Hematopoietic multipotent progenitor cell treated with erythropoietin and hydrocortisone succinate and interleukin-3 and kit ligand, for 8 days (in vitro differentiated cells): ENCODE measurements around the gene P2RY4.
"Not testable (repeated sequence)": the region's sequence is repeated elsewhere in the genome, so short reads cannot be mapped to it uniquely, and the experiment has no call there.

Source experiments
- DNase-seq: peaks from one replicate; pipeline ENCODE4 v3.0.0-alpha.2; 2015

The P2RY4 gene

DNA sequence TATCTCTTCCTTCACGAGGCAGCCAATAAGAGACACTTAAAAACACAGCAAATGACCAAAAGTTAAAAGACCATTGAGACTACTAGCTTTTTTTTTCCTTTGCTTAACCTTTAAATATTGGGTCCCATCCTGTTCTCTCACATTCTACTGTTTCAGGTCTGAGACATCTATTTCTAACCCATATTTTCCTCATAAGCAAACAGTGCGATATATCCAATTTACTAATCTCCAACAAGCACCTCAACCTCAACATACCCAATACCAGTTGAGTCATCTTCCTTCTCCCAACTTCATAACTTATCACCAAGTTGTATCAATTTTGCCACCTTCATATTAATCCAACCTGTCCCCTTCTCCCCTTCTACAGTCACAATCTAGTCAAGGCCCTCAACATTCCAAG is 18.5 kb downstream of the P2RY4 start:
- DNase-seq, result no peak

DNA sequence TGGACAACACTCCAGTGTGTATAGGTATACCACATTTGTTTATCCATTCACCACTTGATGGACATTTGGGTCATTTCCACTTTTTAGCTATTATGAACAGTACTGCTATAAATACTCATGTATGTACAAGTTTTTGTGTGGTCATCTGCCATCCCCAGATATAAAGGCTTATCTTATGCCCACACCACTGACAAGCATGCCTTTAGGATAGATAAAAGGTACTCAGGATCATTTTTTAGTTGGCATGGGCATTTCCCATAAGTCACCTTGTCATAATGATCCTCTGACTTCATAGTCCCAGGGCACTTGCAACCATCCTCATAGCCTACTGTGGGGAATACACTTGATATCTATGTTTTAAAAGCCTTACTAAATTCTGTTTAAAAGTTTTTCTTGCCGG is 19.3 kb downstream of the P2RY4 start:
- peak; percentile 70 for DNase-seq

DNA sequence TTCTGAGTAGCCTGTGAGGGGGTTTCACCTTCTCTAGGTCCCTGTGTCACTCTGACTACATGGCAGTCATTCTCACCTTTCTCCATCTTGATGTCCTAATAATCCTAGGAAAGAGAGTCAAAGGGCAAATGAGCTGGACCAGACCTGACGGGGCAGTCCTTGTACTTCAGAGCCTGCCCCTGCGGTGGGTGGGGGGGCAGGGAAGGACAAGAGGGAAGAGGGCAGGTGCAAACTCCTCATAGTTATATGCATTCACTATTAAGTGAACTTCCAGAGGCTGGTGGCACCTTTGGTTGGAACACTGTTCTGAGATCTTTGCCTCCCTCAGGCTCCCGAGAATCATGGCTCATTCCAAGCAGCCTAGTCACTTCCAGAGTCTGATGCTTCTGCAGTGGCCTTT is 25.6 kb downstream of the P2RY4 start, which contains the start of gene AWAT1:
AWAT1 (plus strand) TSS at position 301 of the 400 bp plus-strand sequence; CDS start at position 342, 41 bp downstream.
- no peak for DNase-seq

DNA sequence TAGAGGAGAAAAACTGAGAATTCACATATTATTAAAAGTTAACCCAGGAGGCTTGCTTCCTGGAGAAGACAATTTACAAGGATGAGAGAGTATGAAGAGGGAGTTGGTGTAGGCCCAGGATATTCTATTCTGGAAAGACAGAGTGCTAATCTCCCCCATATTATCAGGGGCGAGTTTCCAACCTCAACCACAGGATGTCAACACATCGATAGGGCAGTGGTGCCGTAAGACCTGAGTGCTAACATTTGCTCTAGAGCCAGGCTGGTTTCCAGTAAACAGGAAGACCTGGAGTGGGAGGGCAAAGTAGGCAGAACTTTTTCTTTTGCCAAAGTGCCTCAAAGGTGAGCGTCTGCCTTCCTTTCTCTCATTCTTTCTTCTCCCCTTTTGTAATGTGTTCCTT is 28.3 kb downstream of the P2RY4 start:
- peak; percentile 51 for DNase-seq

DNA sequence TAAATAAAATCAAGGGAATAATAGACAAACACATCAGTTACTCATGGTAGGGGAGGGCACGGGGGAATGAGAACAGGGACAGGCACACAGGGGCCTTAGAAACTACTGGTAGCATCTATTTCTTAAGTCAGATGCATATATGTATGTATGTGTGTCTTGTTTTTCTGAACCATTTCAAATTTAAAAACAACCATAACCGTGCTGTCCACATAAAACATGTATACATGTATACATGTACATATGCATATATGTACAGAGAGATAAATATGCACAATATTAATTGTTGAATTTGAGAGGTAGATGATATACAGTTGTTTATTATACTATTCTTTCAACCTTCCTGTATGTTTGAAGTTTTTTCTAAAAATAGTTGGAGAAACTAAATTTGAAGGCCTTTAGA is 33.3 kb downstream of the P2RY4 start:
- DNase-seq, result no peak

DNA sequence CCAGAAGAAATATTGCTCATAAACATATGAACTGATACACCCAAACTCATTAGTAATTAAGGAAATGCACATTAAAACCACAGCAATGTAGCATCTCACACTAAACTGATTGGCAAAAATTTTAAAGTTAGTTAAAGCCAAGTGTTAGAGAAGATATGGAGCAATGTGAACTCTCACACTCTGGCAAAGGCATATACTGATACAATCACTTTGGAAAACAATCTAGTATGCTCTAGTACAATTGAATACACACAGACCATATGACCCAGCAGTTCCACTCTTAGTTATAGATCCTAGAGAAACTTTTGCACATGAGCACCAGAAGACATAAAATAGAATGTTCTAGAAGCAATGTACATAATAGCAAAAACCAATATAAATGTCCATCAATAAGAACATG is 34.0 kb downstream of the P2RY4 start:
- peak; percentile 7 for DNase-seq

DNA sequence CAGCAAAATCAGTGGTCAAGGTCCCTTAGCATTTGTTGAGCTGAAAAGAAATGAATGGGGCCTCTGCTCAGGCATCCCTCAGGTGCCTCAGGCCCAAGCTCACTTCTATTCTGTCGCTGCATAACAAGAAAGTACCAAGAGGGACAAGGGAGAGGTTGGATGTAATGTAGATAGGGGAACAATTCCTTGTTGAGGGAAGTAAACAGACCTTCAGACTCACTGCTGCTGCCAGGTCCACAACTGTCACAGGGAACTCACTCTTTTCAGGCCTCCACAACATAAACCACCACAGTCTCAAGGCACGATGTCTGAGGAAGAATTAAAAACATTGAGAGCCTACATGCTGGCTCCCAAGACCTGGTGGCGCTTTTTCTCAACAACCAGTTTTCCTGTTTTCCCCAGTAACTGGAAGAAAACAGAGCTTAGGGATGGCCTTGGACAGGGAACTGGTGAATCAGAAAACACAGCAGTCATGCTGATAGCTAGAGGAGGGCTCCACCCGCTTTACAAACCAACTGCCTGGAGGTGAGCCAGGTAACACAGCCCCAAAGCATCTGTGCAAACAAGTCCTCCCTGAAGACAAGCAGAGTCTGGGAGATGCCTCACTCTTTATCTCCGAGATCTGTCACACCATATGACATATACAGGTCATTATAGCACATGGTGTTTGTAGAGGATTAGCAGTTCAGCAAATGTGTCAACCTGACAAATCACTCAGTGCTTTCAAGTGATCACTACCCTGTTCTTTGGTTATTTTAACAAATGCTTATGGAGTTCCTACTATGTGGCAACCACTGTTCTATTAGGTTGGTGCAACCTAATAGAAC is 39.9 kb downstream of the P2RY4 start:
- DNase-seq, result peak; percentile 86

DNA sequence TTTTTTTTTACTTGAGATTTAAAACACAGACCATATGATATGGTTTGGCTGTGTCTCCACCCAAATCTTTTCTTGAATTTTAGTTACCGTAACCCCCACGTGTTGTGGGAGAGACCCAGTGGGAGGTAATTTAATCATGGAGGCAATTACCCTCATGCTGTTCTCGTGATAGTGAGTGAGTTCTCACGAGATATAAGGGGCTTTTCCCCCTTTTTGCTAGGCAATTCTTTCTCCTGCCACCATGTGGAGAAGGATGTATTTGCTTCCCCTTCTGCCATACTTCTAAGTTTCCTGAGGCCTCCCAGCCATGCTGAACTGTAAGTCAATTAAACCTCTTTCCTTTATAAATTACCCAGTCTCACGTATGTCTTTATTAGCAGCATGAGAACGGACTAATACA is 50.4 kb downstream of the P2RY4 start:
- DNase-seq, result not testable (repeated sequence)

DNA sequence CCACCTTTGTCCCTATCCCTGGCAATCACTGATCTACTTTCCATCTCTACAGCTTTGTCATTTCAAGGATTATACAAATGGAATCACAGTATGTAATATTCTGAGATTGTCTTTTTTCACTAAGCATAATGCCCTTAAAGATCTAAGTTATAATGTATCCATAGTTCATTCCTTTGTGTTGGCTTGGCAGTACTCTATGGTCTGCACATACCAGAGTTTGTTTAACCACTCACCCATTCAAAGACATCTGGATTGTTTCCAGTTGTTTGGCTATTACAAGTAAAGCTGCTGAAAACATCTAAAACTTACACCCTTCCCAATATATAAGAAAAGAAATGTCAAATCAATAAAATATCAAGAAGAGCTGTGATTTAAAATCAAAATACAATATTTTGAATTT is 51.5 kb downstream of the P2RY4 start:
- no peak for DNase-seq
